H1 (cell line): Measurements from ENCODE around the gene SSH2. TPM values are rescaled to one million over a fixed set of nuclear protein-coding genes. Genes with fewer than 3 reads are reported as not detected.

ENCODE experiments used
- CTCF ChIA-PET: fragments of 300-600 bp; sonication (Branson Sonifier 250); formaldehyde crosslinking; loops from one replicate; lab custom pipeline; 2021; ENCODE audit not compliant: partially characterized antibody; lab: Charles Lee
- POLR2A ChIA-PET: fragments of 300-600 bp; sonication (Branson Sonifier 250); formaldehyde crosslinking; loops from one replicate; lab custom pipeline; 2021; ENCODE audit warnings: inconsistent platforms; ENCODE audit not compliant: partially characterized antibody; lab: Charles Lee
- DNase-seq, 2 experiments: peaks; one replicate each; pipeline versions ENCODE4 v3.0.0 to v3.0.0-alpha.2; 2010 to 2022; ENCODE audit warnings: low spot score in 2 of 2, low read depth in 1 of 2, mixed read lengths in 1 of 2
- FAIRE-seq: peaks from 2 replicates; lab custom pipeline; 2011; peaks lifted over from hg19 to GRCh38; lab: Jason Lieb, UNC
- H2AFZ ChIP-seq: 2 replicates; pipeline ENCODE4 v1.8.1; 2012; ENCODE audit warnings: low read length, inconsistent platforms
- H2AK5ac ChIP-seq: 2 replicates; pipeline ENCODE4 v1.6.1; 2013; ENCODE audit warnings: low read depth, low read length
- H2BK120ac ChIP-seq: replicated peaks from 2 replicates; pipeline ENCODE3; 2013; ENCODE audit warnings: low read depth, low read length, inconsistent platforms
- H2BK12ac ChIP-seq: 2 replicates; pipeline ENCODE4 v1.6.1; 2013; ENCODE audit warnings: low read depth, low read length
- H2BK15ac ChIP-seq: 2 replicates; pipeline ENCODE4 v1.6.1; 2013; ENCODE audit warnings: low read length
- H2BK20ac ChIP-seq: 2 replicates; pipeline ENCODE4 v1.6.1; 2013; ENCODE audit warnings: low read length
- H2BK5ac ChIP-seq: 2 replicates; pipeline ENCODE4 v1.6.1; 2013; ENCODE audit warnings: low read depth, low read length
- H3K14ac ChIP-seq: 2 replicates; pipeline ENCODE4 v1.6.1; 2013; ENCODE audit warnings: inconsistent platforms; ENCODE audit not compliant: insufficient read length
- H3K18ac ChIP-seq: 2 replicates; pipeline ENCODE4 v1.6.1; 2013; ENCODE audit warnings: low read length; ENCODE audit errors: extremely low read depth
- H3K23ac ChIP-seq: 2 replicates; pipeline ENCODE4 v1.6.1; 2013; ENCODE audit warnings: inconsistent platforms; ENCODE audit not compliant: insufficient read length
- H3K23me2 ChIP-seq: 2 replicates; pipeline ENCODE4 v1.6.1; 2013; ENCODE audit warnings: low read depth, low read length
- H3K27ac ChIP-seq: 2 replicates; pipeline ENCODE4 v1.6.1; 2011; ENCODE audit warnings: low read depth, low read length, inconsistent platforms
- H3K27me3 ChIP-seq, 4 experiments: replicated peaks in 1 of 4; 1 replicate in 1 of 4; 2 replicates in 3 of 4; pipeline versions ENCODE4 v1.6.1 to v1.8.1; 2011 to 2013; ENCODE audit warnings: low read length in 3 of 4, mild to moderate bottlenecking in 3 of 4, inconsistent platforms in 2 of 4, mixed read lengths in 2 of 4, moderate library complexity in 1 of 4; ENCODE audit not compliant: control insufficient read depth in 3 of 4, insufficient read depth in 3 of 4; ENCODE audit errors: extremely low read depth in 1 of 4
- H3K36me3 ChIP-seq, 4 experiments: 2 replicates each; pipeline versions ENCODE4 v1.6.1 to v1.8.1; 2011 to 2013; ENCODE audit warnings: mild to moderate bottlenecking in 4 of 4, low read length in 3 of 4, moderate library complexity in 2 of 4, control low read depth in 1 of 4, inconsistent platforms in 1 of 4; ENCODE audit not compliant: insufficient read depth in 4 of 4, control insufficient read depth in 2 of 4
- H3K4ac ChIP-seq: replicated peaks from 2 replicates; pipeline ENCODE3; 2013; ENCODE audit warnings: low read length, low read depth, mixed read lengths, inconsistent platforms; ENCODE audit not compliant: insufficient read length
- H3K4me1 ChIP-seq, 4 experiments: replicated peaks in 1 of 4; 1 replicate in 1 of 4; 2 replicates in 3 of 4; pipeline versions ENCODE4 v1.6.1 to v1.8.1; 2011 to 2013; ENCODE audit warnings: low read length in 3 of 4, inconsistent platforms in 2 of 4, mixed read lengths in 1 of 4; ENCODE audit not compliant: insufficient read depth in 4 of 4, control insufficient read depth in 3 of 4
- H3K4me2 ChIP-seq, 2 experiments: 2 replicates each; pipeline versions ENCODE4 v1.6.1 to v1.8.1; 2011 to 2013; ENCODE audit warnings: low read depth in 2 of 2, low read length in 2 of 2, control low read depth in 1 of 2, inconsistent platforms in 1 of 2, mild to moderate bottlenecking in 1 of 2; ENCODE audit not compliant: insufficient read depth in 1 of 2
- H3K4me3 ChIP-seq, 4 experiments: fragments of 200-600, 300-600 bp in 1 of 4; sonication (generic), shearing (Covaris generic), sonication (Bioruptor Twin) in 1 of 4; 2 replicates each; pipeline versions ENCODE4 v1.5.1 to v1.8.1; 2011 to 2016; ENCODE audit warnings: low read length in 4 of 4, low read depth in 3 of 4, control low read depth in 2 of 4, inconsistent platforms in 2 of 4, mild to moderate bottlenecking in 2 of 4, mixed read lengths in 1 of 4, moderate library complexity in 1 of 4; ENCODE audit not compliant: insufficient read depth in 2 of 4; ENCODE audit errors: extremely low read depth in 1 of 4
- H3K56ac ChIP-seq: replicated peaks from 2 replicates; pipeline ENCODE3; 2013; ENCODE audit warnings: low read depth, mild to moderate bottlenecking, mixed read lengths, low read length, inconsistent platforms; ENCODE audit not compliant: insufficient read length
- H3K79me1 ChIP-seq: 2 replicates; pipeline ENCODE4 v1.6.1; 2013; ENCODE audit warnings: low read depth, low read length, control low read depth
- H3K79me2 ChIP-seq, 2 experiments: 2 replicates each; pipeline versions ENCODE4 v1.6.1 to v1.8.1; 2012 to 2013; ENCODE audit warnings: low read length in 2 of 2, mild to moderate bottlenecking in 2 of 2, inconsistent platforms in 1 of 2; ENCODE audit not compliant: insufficient read depth in 2 of 2, control insufficient read depth in 1 of 2
- H3K9ac ChIP-seq, 4 experiments: replicated peaks in 1 of 4; 1 replicate in 1 of 4; 2 replicates in 3 of 4; pipeline versions ENCODE4 v1.6.1 to v1.8.1; 2011 to 2013; ENCODE audit warnings: low read depth in 3 of 4, low read length in 3 of 4, control low read depth in 2 of 4, mild to moderate bottlenecking in 2 of 4, moderate library complexity in 2 of 4, inconsistent platforms in 1 of 4; ENCODE audit errors: extremely low read depth in 1 of 4
- H3K9me3 ChIP-seq, 2 experiments: 2 replicates each; pipeline versions ENCODE4 v1.6.1 to v1.8.1; 2012 to 2013; ENCODE audit warnings: mild to moderate bottlenecking in 2 of 2, moderate library complexity in 2 of 2, control low read depth in 1 of 2, inconsistent platforms in 1 of 2, low read depth in 1 of 2, low read length in 1 of 2, mixed read lengths in 1 of 2; ENCODE audit not compliant: insufficient read depth in 2 of 2
- H4K20me1 ChIP-seq, 2 experiments: replicated peaks in 1 of 2; 2 replicates each; pipeline versions ENCODE3 to v1.8.1; 2011 to 2013; ENCODE audit warnings: inconsistent platforms in 2 of 2, low read length in 2 of 2, mild to moderate bottlenecking in 1 of 2; ENCODE audit not compliant: insufficient read depth in 2 of 2, control insufficient read depth in 1 of 2
- H4K5ac ChIP-seq: 2 replicates; pipeline ENCODE4 v1.6.1; 2013; ENCODE audit warnings: low read length, low read depth, mixed read lengths, inconsistent platforms; ENCODE audit not compliant: insufficient read length
- H4K8ac ChIP-seq: 2 replicates; pipeline ENCODE4 v1.8.0; 2013; ENCODE audit warnings: mild to moderate bottlenecking, moderate library complexity, low read length, inconsistent platforms; ENCODE audit not compliant: insufficient read depth; ENCODE audit errors: extremely low read depth
- H4K91ac ChIP-seq: replicated peaks from 2 replicates; pipeline ENCODE3; 2013; ENCODE audit warnings: low read length, mixed read lengths, inconsistent platforms; ENCODE audit not compliant: insufficient read length
- BCL11A ChIP-seq, 2 experiments: IDR thresholded peaks; one replicate each; pipeline ENCODE4 v1.6.1; 2011; ENCODE audit warnings: low read depth in 2 of 2, low read length in 2 of 2, mild to moderate bottlenecking in 2 of 2
- CHD1 ChIP-seq: IDR thresholded peaks from 2 replicates; pipeline ENCODE4 v1.6.1; 2012; ENCODE audit warnings: low read depth, low read length, improper control_type of control experiment
- RBBP5 ChIP-seq: IDR thresholded peaks from 2 replicates; pipeline ENCODE4 v1.7.1; 2012; ENCODE audit warnings: low read depth, mild to moderate bottlenecking, inconsistent platforms, low read length, moderate library complexity, borderline replicate concordance
- SIX5 ChIP-seq: IDR thresholded peaks from 2 replicates; pipeline ENCODE4 v1.6.1; 2011; ENCODE audit warnings: mild to moderate bottlenecking, low read depth, low read length
- TEAD4 ChIP-seq: IDR thresholded peaks from 2 replicates; pipeline ENCODE4 v1.6.1; 2012; ENCODE audit warnings: low read depth, low read length, inconsistent platforms, mixed read lengths
- WGBS, 2 experiments: shearing (Covaris generic) in 1 of 2; methylation state at CpG; one replicate each; pipeline versions ENCODE4 v1.1.6 to v1.1.7; 2013 to 2015; ENCODE audit warnings: low lambda C conversion rate in 2 of 2, mixed read lengths in 2 of 2, inconsistent platforms in 1 of 2, low coverage in 1 of 2, missing lambda C conversion rate in 1 of 2; ENCODE audit not compliant: insufficient replicate concordance in 2 of 2, insufficient coverage in 1 of 2, insufficient read length in 1 of 2; ENCODE audit errors: extremely low coverage in 1 of 2, missing lambda C conversion rate in 1 of 2; 5-methylcytosine and 5-hydroxymethylcytosine counted together
- polyA plus RNA-seq, 7 experiments: library from polyadenylated mRNA; depleted of rRNA in 3 of 7; stranded (reverse) in 5 of 7; unstranded in 2 of 7; fragments of >200 nt in 5 of 7; fragments of 200-250 nt in 2 of 7; gene quantifications; 1 replicate in 5 of 7; 2 replicates in 1 of 7; 4 replicates in 1 of 7; pipeline versions ENCODE4 v1.2.1 to v1.2.3, GENCODE V29; 2011 to 2013; ENCODE audit warnings: missing spikeins in 2 of 7, mixed read lengths in 2 of 7
- total RNA-seq: library from RNA; stranded (reverse); fragmentation: NEBNext Ultra II Directional; extraction: Animal tissue kit (Norgen Biotek cat#: 25700); gene quantifications from 2 replicates; pipeline ENCODE4 v1.2.1, GENCODE V29; 2021
- TF ChIP-seq, protein P1 (sequence below): IDR thresholded peaks from 2 replicates; pipeline ENCODE4 v1.6.1; 2012; ENCODE audit warnings: inconsistent platforms
- TF ChIP-seq, protein P2 (sequence below), 3 experiments: IDR thresholded peaks; 1 replicate in 2 of 3; 2 replicates in 1 of 3; pipeline versions ENCODE4 v1.5.1 to v1.6.1; 2011; ENCODE audit warnings: low read length in 3 of 3, mild to moderate bottlenecking in 3 of 3, inconsistent platforms in 2 of 3, low read depth in 1 of 3, moderate library complexity in 1 of 3; ENCODE audit not compliant: insufficient read depth in 1 of 3; ENCODE audit errors: control extremely low read depth in 1 of 3

The SSH2 gene
- total and polyA plus RNA-seq, 2 of the 8 experiments (the other 6 are each of a cell fraction or from before 2014, with no cell fraction given): 5.2 to 15.9 TPM

DNA sequence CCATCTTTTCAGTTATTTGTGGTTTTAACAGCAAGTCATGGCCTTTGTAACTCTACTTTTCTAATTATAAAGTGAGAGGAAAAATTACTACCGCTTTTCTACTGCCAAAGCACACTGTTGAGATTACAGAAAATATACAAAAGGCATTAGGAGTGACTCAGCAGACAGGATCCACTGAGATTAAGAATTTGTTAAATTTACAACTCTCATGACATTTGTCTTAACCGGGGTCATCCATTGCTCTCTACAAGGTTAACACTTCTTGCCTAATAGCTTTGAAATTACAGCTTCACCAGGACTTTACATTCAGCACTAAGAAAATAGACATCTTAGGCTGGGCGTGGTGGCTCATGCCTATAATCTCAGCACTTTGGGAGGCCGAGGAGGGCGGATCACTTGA, 93.4 kb downstream of the SSH2 start:
- no peak overlapping the region for H3K56ac ChIP-seq
- peaks cover 0 to 2% of the 10 kb centered on the region in 2 experiments for H4K20me1 ChIP-seq
- no peaks in the 10 kb centered on the region for H3K79me1 ChIP-seq
- CTCF ChIA-PET: interaction anchor here (0.9 to 1.2 kb wide), 2 partner anchors 95 to 257 kb away, joined by 3 to 5 read pairs; no protein-coding TSS in a partner anchor
- H2BK120ac ChIP-seq: no peak overlapping the region
- no peak overlapping the region for H2BK12ac ChIP-seq
- peaks cover 0 to 3% (median 1%) of the 10 kb centered on the region in 4 experiments; a peak in 3 of 7 replicates for H3K4me1 ChIP-seq
- no peak overlapping the region for H4K91ac ChIP-seq
- H3K4me2 ChIP-seq: no peak overlapping the region
- no peak overlapping the region for H3K18ac ChIP-seq
- H2AFZ ChIP-seq: no peak overlapping the region
- no peak overlapping the region for H3K4ac ChIP-seq
- no peak overlapping the region for H4K5ac ChIP-seq
- no peaks in the 10 kb centered on the region for H3K79me2 ChIP-seq
- H4K8ac ChIP-seq: no peak overlapping the region
- FAIRE-seq (no peak), DNase-seq (no peak)
- H3K9me3 ChIP-seq: no peaks in the 10 kb centered on the region
- no peak overlapping the region for H3K4me3 ChIP-seq
- H3K36me3 ChIP-seq: no peaks in the 10 kb centered on the region
- no peak overlapping the region for H2BK15ac ChIP-seq
- no peak overlapping the region for H2BK20ac ChIP-seq
- no peak overlapping the region for H2AK5ac ChIP-seq
- no peak overlapping the region for H3K14ac ChIP-seq
- no peak overlapping the region for H3K27ac ChIP-seq
- 88% methylated on average over 5 of the region's 5 CpGs; no CpG with 5 or more reads in 1 of the 2 experiments for WGBS, 2 experiments
- POLR2A ChIA-PET: no interaction called here
- no peak overlapping the region for H3K23ac ChIP-seq
- H3K9ac ChIP-seq: no peak overlapping the region
- H3K23me2 ChIP-seq: no peaks in the 10 kb centered on the region
- no peaks in the 10 kb centered on the region for H3K27me3 ChIP-seq
- H2BK5ac ChIP-seq: no peak overlapping the region
- TF ChIP-seq, protein P1, sequence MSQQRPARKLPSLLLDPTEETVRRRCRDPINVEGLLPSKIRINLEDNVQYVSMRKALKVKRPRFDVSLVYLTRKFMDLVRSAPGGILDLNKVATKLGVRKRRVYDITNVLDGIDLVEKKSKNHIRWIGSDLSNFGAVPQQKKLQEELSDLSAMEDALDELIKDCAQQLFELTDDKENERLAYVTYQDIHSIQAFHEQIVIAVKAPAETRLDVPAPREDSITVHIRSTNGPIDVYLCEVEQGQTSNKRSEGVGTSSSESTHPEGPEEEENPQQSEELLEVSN: no peak
- TF ChIP-seq TEAD4 (no peak), BCL11A (IDR thresholded peaks at IDR 0.05; ENCODE audit: low read depth in 2 of 2, low read length in 2 of 2) (no peak), SIX5 (no peak), CHD1 (no peak), RBBP5 (no peak)
- TF ChIP-seq, protein P2, sequence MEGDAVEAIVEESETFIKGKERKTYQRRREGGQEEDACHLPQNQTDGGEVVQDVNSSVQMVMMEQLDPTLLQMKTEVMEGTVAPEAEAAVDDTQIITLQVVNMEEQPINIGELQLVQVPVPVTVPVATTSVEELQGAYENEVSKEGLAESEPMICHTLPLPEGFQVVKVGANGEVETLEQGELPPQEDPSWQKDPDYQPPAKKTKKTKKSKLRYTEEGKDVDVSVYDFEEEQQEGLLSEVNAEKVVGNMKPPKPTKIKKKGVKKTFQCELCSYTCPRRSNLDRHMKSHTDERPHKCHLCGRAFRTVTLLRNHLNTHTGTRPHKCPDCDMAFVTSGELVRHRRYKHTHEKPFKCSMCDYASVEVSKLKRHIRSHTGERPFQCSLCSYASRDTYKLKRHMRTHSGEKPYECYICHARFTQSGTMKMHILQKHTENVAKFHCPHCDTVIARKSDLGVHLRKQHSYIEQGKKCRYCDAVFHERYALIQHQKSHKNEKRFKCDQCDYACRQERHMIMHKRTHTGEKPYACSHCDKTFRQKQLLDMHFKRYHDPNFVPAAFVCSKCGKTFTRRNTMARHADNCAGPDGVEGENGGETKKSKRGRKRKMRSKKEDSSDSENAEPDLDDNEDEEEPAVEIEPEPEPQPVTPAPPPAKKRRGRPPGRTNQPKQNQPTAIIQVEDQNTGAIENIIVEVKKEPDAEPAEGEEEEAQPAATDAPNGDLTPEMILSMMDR (IDR thresholded peaks at IDR 0.05; ENCODE audit: control extremely low read depth in 1 of 3, insufficient read depth in 1 of 3, low read depth in 1 of 3, low read length in 3 of 3): no peak
- TF ChIP-seq, all 59 proteins: peak for 0
